Body of pancreas (tissue), 4 donors: ENCODE data around the gene FAM78A.
"Not testable (repeated sequence)": the region's sequence is repeated elsewhere in the genome, so short reads cannot be mapped to it uniquely, and the experiment has no call there.

Experiments used
- CTCF ChIP-seq, 7 experiments: fragments of 450-650 bp in 4 of 7; fragments of 200-600 bp in 3 of 7; sonication (generic) in 3 of 7; IDR thresholded peaks; one replicate each; pipeline ENCODE4 v1.5.1; 2016 to 2019; ENCODE audit warnings: antibody characterized with exemption in 7 of 7
- POLR2A ChIP-seq, 3 donors: fragments of 450-650 bp; IDR thresholded peaks; one replicate each; pipeline ENCODE4 v1.6.1; 2016; ENCODE audit warnings: antibody characterized with exemption in 3 of 3, mild to moderate bottlenecking in 2 of 3

- TF ChIP-seq CTCF, POLR2A (IDR thresholded peaks at IDR 0.05): not testable (repeated sequence)
These were observed 64.4 kb downstream of the FAM78A start for GRCh38 chr9:131211920-131212319.
